Vagina (tissue), 2 donors: ENCODE results near the gene CHRNB4.

Experiments
- POLR2A ChIP-seq, 2 donors: fragments of 450-650 bp; IDR thresholded peaks; one replicate each; pipeline ENCODE4 v1.6.1; 2017; ENCODE audit warnings: antibody characterized with exemption in 2 of 2, mild to moderate bottlenecking in 2 of 2, moderate library complexity in 2 of 2
- TF ChIP-seq, protein P1 (sequence below), 3 experiments: fragments of 450-650 bp in 2 of 3; fragments of 200-600 bp in 1 of 3; sonication (generic) in 1 of 3; IDR thresholded peaks; one replicate each; pipeline ENCODE4 v1.5.1; 2017 to 2019; ENCODE audit warnings: antibody characterized with exemption in 3 of 3, mild to moderate bottlenecking in 2 of 3, moderate library complexity in 2 of 3

GRCh38 chr15:78666010-78666409 lies 25.0 kb upstream of the CHRNB4 start:
- TF ChIP-seq, protein P1, sequence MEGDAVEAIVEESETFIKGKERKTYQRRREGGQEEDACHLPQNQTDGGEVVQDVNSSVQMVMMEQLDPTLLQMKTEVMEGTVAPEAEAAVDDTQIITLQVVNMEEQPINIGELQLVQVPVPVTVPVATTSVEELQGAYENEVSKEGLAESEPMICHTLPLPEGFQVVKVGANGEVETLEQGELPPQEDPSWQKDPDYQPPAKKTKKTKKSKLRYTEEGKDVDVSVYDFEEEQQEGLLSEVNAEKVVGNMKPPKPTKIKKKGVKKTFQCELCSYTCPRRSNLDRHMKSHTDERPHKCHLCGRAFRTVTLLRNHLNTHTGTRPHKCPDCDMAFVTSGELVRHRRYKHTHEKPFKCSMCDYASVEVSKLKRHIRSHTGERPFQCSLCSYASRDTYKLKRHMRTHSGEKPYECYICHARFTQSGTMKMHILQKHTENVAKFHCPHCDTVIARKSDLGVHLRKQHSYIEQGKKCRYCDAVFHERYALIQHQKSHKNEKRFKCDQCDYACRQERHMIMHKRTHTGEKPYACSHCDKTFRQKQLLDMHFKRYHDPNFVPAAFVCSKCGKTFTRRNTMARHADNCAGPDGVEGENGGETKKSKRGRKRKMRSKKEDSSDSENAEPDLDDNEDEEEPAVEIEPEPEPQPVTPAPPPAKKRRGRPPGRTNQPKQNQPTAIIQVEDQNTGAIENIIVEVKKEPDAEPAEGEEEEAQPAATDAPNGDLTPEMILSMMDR (IDR thresholded peaks at IDR 0.05), result no peak
- no peak for TF ChIP-seq POLR2A (IDR thresholded peaks at IDR 0.05)
